HFF-Myc (cell line): ENCODE data around the gene SQSTM1.

ENCODE experiments used
- DNase-seq: peaks from one replicate; pipeline ENCODE4 v3.0.0-alpha.2; 2011; ENCODE audit warnings: low read depth; ENCODE audit errors: extremely low read depth
- H3K4me3 ChIP-seq: replicated peaks from 2 replicates; pipeline ENCODE4 v1.5.1; 2011; ENCODE audit warnings: low read depth, mild to moderate bottlenecking, control low read depth, low read length
- TF ChIP-seq, protein P1 (sequence below): IDR thresholded peaks from 2 replicates; pipeline ENCODE4 v1.5.1; 2012; ENCODE audit warnings: mild to moderate bottlenecking, low read depth, low read length, control low read depth; ENCODE audit errors: missing control alignments

SQSTM1 gene

DNA sequence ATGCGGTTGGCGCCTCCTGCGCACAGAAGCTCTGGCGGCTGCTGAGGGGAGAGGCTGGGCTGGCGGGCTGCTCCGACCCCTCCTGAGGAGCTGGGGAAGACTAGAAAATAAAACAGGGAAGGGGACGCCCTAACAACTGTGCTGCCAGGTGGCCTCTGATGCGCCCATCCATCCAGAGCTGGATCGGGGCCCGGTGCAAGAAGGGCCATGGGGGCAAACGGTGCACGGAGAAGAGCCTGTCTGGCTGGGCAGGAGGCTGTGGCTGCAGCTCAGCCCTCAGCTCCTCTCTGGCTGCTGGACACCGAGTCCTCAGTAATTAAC lies 58.9 kb downstream of the SQSTM1 start:
- H3K4me3 ChIP-seq, result no peak overlapping the region
- TF ChIP-seq, protein P1, sequence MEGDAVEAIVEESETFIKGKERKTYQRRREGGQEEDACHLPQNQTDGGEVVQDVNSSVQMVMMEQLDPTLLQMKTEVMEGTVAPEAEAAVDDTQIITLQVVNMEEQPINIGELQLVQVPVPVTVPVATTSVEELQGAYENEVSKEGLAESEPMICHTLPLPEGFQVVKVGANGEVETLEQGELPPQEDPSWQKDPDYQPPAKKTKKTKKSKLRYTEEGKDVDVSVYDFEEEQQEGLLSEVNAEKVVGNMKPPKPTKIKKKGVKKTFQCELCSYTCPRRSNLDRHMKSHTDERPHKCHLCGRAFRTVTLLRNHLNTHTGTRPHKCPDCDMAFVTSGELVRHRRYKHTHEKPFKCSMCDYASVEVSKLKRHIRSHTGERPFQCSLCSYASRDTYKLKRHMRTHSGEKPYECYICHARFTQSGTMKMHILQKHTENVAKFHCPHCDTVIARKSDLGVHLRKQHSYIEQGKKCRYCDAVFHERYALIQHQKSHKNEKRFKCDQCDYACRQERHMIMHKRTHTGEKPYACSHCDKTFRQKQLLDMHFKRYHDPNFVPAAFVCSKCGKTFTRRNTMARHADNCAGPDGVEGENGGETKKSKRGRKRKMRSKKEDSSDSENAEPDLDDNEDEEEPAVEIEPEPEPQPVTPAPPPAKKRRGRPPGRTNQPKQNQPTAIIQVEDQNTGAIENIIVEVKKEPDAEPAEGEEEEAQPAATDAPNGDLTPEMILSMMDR, result no peak
- DNase-seq, result no peak

DNA sequence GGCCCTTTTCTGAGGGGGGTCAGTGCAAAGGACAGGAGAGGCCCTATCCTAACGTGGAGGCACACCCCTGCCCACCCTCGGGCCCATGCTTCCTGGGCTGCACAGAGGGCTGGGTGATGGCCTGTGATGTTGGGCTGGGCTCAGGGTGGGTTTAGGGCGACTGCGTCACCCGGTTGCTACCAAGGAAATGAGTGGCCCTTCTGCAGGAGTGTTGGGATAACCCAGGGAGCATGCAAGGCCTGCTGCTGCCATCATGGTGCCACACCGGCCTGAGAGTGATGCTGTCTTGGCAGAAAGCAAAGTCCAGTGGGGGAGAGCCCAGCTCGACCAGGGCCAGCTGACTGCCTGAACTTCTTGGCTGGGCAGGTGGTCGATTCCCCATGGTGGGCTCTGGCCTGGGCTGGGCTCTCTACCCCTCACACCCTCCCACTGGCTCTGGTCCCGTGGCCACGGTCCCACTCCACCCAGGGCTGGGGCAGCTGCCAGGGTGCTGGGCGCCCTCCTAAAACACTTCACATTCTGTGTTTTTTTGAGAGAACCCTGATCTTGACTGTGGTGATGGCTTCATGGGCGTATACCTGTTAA lies 59.5 kb downstream of the SQSTM1 start:
- H3K4me3 ChIP-seq, result no peak overlapping the region
- TF ChIP-seq, protein P1, result no peak
- DNase-seq, result no peak

DNA sequence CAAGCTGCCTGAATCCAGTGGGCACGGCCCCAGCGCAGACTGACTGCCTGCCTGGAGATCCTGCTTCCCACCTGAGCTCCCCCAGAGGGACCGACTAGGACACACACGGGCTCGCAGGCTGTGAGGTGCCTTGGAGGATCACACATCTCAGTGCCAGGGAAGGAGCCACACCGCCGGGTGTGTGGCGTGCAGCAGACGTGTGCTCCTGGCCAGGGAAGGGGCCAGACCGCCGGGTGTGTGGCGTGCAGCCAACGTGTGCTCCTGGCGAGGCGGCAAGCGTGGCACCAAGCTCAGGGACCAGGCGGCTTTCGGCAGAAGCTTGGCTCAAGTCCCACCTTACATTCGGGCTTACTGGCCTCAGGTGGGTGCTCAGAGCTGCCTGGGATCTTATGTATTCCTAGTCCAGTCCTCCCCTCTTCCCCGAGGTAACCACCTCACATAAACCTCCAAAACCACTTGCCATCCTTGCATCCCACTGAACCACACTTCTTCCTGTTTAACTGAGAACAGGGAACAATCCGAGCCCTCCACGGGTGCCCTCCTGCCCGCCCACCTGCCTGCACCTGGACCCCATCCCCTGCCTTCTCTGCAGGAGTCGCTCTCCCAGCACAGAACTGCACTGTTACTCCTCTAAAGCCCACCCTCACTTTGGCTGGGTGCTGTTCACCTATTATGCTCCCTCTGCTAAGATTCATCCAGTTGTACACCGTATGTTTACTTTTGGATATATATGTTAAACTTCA lies 60.3 kb downstream of the SQSTM1 start:
- TF ChIP-seq, protein P1, result no peak
- DNase-seq, result no peak
- H3K4me3 ChIP-seq, result no peak overlapping the region

DNA sequence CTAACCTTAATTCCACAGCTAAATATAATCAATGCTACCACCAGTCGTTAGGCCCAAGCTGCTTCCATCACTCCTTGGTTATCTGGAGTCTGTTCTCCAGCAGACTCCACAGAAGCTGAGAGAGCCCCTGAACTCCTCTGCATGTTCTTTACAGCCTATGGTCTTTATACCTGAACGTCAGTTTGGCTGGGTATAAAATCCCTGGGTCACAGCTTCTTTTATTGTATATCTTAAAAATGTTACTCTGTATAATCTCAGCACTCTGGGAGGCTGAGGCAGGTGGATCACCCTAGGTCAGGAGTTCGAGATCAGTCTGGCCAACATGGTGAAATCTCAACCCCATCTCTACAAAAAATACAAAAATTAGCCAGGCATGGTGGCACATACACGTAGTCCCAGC lies 61.6 kb downstream of the SQSTM1 start:
- no peak overlapping the region for H3K4me3 ChIP-seq
- no peak for DNase-seq
- TF ChIP-seq, protein P1, result no peak

DNA sequence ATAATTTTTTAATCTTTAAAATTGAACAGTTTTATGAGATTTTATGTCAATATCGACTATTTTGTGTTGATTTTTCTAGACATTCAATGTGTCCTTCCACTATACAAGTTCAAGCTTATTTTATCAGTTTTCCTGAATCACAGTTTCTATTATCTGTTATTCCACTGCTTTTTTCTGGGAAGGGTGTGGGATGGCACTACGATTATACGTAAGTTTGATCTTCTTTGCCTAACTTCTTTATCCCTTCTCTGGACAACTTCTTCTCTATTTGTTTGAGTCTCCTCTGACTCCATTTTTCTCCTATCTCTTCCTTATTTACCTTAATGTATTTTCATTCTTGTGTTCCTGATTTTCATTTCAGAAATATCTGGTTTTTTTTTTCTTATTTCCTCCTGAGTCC lies 62.5 kb downstream of the SQSTM1 start:
- DNase-seq, result no peak
- no peak overlapping the region for H3K4me3 ChIP-seq
- TF ChIP-seq, protein P1, result no peak

DNA sequence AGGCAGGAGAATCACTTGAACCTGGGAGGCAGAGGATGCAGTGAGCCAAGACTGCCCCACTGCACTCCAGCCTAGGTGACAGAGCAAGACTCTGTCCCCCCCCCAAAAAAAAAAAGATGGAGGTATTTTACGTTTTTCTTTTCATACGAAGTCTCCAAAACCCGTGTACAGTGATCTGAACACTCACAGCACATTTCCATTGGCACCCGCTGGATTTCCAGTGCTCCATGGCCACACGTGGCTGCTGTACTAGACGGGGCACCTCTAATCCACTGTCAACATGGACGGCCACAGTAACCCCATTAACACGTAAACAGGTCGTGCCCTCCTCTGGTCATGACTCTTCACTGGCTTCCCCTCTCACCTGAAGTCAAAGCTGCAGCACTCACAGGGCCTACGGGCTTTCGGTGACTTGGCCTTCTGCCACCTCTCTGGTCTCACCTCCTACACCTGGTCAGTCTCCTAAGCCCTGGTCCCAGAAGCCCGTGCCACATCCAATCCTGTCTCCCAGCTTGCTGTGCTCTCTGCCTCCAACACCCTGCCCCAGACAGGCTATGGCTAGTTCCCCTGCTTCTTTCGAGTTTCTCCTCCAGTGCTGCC lies 64.9 kb downstream of the SQSTM1 start:
- H3K4me3 ChIP-seq, result no peak overlapping the region
- no peak for DNase-seq
- TF ChIP-seq, protein P1, result no peak
